ENCODE data around the gene PDK4. TPM values are rescaled to one million over a fixed set of nuclear protein-coding genes. Genes with fewer than 3 reads are reported as not detected.
"Not testable (repeated sequence)": the region's sequence is repeated elsewhere in the genome, so short reads cannot be mapped to it uniquely, and the experiment has no call there.

Gene PDK4
- total RNA-seq, 1 donor from 2014 or later, result not detected

DNA sequence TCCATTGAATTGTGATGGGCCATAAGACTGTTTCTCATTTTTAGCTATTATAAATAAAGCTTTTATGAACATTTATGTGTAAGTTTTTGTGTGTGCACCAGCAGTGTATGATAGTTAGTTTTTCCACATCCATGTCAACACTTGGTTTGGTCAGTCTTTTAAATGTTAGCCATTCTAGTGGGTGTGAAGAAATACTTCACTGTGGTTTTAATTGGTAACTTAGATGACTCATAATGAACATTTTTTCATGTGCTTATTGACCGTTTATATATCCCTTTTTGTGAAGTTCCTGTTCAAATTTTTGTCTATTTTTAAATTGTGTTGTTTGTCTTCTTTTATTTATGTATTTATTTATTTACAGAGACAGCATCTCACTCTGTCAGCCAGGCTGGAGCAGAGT lies 23.6 kb upstream of the PDK4 start:
- H3K27me3 Mint-ChIP-seq (ENCODE audit: insufficient read depth), result no peaks in the 10 kb centered on the region
- intact Hi-C loops (cut with micrococcal nuclease), result no loop called here
- H3K36me3 Mint-ChIP-seq (ENCODE audit: low read depth), result no peaks in the 10 kb centered on the region
- no peak overlapping the region for H3K27ac Mint-ChIP-seq
- peaks cover 3% of the 10 kb centered on the region for H3K9me3 Mint-ChIP-seq
- DNase-seq (ENCODE audit: low spot score), result no peak
- no peak overlapping the region for H3K4me3 Mint-ChIP-seq
- H3K4me1 Mint-ChIP-seq (ENCODE audit: low read depth), result no peaks in the 10 kb centered on the region

- H3K4me3 Mint-ChIP-seq, result no peak overlapping the region
- no peak for DNase-seq (ENCODE audit: low spot score)
- H3K27me3 Mint-ChIP-seq (ENCODE audit: insufficient read depth), result no peaks in the 10 kb centered on the region
- H3K36me3 Mint-ChIP-seq (ENCODE audit: low read depth), result no peaks in the 10 kb centered on the region
- H3K9me3 Mint-ChIP-seq, result peaks cover 3% of the 10 kb centered on the region
- no peaks in the 10 kb centered on the region for H3K4me1 Mint-ChIP-seq (ENCODE audit: low read depth)
- intact Hi-C loops (cut with micrococcal nuclease), result no loop called here
- H3K27ac Mint-ChIP-seq, result no peak overlapping the region
These were observed 23.2 kb upstream of the PDK4 start for GRCh38 chr7:95619517-95619916.

- H3K27ac Mint-ChIP-seq, result no peak overlapping the region
- H3K36me3 Mint-ChIP-seq (ENCODE audit: low read depth), result no peaks in the 10 kb centered on the region
- intact Hi-C loops (cut with micrococcal nuclease), result no loop called here
- peaks cover 3% of the 10 kb centered on the region for H3K9me3 Mint-ChIP-seq
- no peaks in the 10 kb centered on the region for H3K4me1 Mint-ChIP-seq (ENCODE audit: low read depth)
- H3K27me3 Mint-ChIP-seq (ENCODE audit: insufficient read depth), result peaks cover 5% of the 10 kb centered on the region
- no peak for DNase-seq (ENCODE audit: low spot score)
- no peak overlapping the region for H3K4me3 Mint-ChIP-seq
These were observed 18.2 kb upstream of the PDK4 start for GRCh38 chr7:95614442-95614940.

GRCh38 chr7:95611224-95611623 lies 14.9 kb upstream of the PDK4 start:
- H3K4me1 Mint-ChIP-seq (ENCODE audit: low read depth), result no peaks in the 10 kb centered on the region
- DNase-seq (ENCODE audit: low spot score), result no peak

DNA sequence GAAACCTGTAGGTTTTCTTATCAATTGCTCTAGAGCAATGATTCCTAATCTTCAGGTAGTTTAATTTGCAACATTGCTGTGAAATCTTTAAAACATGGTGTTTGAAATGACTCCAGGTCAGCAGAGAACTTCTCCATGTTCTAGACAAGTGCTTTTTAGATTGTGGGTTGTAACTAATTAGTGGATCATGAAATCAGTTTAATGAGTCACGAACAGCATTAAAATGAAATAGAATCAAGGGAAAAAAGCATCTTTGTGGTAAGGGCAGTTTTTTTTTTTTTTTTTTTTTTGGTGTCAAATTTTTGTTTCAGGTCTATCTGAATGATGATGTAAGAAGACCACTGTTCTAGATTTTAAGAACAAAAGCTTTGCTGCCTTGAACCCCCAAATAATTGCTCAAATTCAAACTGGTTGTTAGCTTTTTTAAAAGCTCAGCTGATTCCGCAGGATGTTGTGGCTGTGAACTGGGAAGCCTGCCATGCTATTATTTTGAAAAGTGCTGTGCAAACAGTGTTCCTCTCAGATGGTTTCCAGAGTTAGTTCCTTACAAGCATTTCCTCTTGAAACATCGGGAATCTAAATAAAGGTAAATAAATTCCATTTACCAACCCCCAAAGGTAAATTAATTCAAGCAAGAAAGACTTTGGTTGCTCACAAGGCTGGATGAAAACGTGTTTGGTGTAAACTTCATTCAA lies 13.1 kb upstream of the PDK4 start:
- no peaks in the 10 kb centered on the region for H3K9me3 Mint-ChIP-seq
- no peaks in the 10 kb centered on the region for H3K4me1 Mint-ChIP-seq (ENCODE audit: low read depth)
- H3K27me3 Mint-ChIP-seq (ENCODE audit: insufficient read depth), result peaks cover 5% of the 10 kb centered on the region
- no peak overlapping the region for H3K27ac Mint-ChIP-seq
- H3K36me3 Mint-ChIP-seq (ENCODE audit: low read depth), result no peaks in the 10 kb centered on the region
- intact Hi-C loops (cut with micrococcal nuclease), result no loop called here
- no peak overlapping the region for H3K4me3 Mint-ChIP-seq
- DNase-seq (ENCODE audit: low spot score), result no peak

More at GRCh38 chr7:95611224-95611623, 14.9 kb upstream of the PDK4 start:
- Mint-ChIP-seq H3K27ac (no peak overlapping the region), H3K36me3 (ENCODE audit: low read depth) (no peaks in the 10 kb centered on the region), H3K4me3 (no peak overlapping the region), H3K9me3 (peaks cover 3% of the 10 kb centered on the region), H3K27me3 (ENCODE audit: insufficient read depth) (peaks cover 5% of the 10 kb centered on the region)
- intact Hi-C loops (cut with micrococcal nuclease), result no loop called here

DNA sequence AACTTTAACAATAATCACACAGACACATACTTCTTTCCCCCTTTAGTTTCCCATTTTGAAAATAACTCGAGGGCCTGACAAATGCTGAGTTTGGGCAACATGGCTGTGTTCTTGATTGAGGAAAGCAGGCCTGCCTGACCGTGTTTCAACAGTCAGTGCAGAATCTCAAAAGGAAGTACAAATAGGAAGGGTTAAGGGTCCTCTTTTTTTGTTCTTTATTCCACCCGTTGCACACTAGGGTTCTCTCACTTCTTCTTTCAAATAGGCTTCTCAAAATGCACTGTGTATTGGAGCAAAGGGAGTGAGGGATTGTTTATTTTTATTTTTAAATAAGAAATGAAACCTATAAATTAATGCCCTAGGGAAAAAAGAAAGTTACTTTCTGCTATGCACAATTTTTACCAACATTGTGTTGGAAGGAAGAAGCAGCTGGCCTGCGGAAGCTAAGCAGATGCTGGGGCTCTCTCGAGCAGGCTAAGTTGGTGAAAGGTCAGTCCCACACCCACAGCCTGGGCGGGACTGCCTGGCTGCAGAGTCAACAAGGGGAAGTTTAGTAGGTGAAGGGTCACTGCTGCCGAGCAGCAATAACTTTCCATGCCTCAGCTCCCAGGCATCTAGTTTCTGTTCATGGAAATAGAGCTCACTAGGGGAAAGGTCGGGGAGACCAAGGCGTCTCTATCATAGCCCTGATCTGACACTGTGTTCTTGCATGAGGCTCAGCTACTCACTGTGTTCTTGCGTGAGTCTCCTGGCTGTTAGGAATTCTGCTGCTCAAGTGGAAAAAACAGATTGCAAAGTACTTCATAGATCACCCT lies 12.2 kb upstream of the PDK4 start:
- no peaks in the 10 kb centered on the region for H3K36me3 Mint-ChIP-seq (ENCODE audit: low read depth)
- H3K4me3 Mint-ChIP-seq, result no peak overlapping the region
- no peak for DNase-seq (ENCODE audit: low spot score)
- intact Hi-C loops (cut with micrococcal nuclease), result no loop called here
- H3K27me3 Mint-ChIP-seq (ENCODE audit: insufficient read depth), result peaks cover 5% of the 10 kb centered on the region
- H3K4me1 Mint-ChIP-seq (ENCODE audit: low read depth), result no peaks in the 10 kb centered on the region
- H3K9me3 Mint-ChIP-seq, result no peaks in the 10 kb centered on the region
- H3K27ac Mint-ChIP-seq, result no peak overlapping the region

DNA sequence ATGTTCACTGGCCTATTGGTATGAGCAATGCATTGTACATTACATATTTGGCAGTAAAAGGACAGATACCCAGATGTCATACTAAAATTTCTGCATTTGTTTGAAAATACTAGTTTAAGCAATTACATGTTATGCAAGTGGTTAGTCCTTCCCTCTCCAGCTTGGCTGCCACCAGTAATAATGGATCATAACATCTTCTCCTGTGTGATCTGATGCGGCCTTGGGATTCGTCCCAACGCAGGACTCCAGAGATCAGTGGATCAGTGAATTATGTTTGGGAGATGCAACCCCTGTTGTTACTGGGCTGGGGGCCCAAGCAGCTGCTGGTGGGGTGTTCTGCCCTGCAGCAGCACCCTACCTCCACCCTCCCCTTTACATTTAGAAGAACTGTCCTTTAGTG lies 11.2 kb upstream of the PDK4 start:
- intact Hi-C loops (cut with micrococcal nuclease), result no loop called here
- no peak overlapping the region for H3K27ac Mint-ChIP-seq
- H3K4me3 Mint-ChIP-seq, result no peak overlapping the region
- no peaks in the 10 kb centered on the region for H3K9me3 Mint-ChIP-seq
- H3K36me3 Mint-ChIP-seq (ENCODE audit: low read depth), result no peaks in the 10 kb centered on the region
- peaks cover 5% of the 10 kb centered on the region for H3K27me3 Mint-ChIP-seq (ENCODE audit: insufficient read depth)
- H3K4me1 Mint-ChIP-seq (ENCODE audit: low read depth), result no peaks in the 10 kb centered on the region
- no peak for DNase-seq (ENCODE audit: low spot score)

DNA sequence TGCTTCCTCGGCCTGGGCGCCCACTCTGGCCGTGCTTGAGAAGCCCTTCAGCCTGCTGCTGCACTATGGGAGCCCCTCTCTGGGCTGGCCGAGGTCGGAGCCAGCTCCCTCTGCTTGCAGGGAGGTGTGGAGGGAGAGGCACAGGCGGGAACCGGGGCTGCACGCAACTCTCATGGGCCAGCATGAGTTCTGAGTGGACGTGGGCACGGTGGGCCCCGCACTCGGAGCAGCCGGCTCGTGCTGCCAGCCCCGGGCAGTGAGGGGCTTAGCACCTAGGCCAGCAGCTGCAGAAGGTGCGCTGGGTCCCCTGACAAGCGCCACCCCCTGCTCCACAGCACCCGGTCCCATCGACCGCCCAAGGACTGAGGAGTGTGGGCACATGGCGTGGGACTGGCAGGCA lies 9.0 kb upstream of the PDK4 start:
- no peak overlapping the region for H3K27ac Mint-ChIP-seq
- H3K4me3 Mint-ChIP-seq, result no peak overlapping the region
- peaks cover 4% of the 10 kb centered on the region for H3K27me3 Mint-ChIP-seq (ENCODE audit: insufficient read depth)
- H3K36me3 Mint-ChIP-seq (ENCODE audit: low read depth), result no peaks in the 10 kb centered on the region
- intact Hi-C loops (cut with micrococcal nuclease), result no loop called here
- H3K4me1 Mint-ChIP-seq (ENCODE audit: low read depth), result no peaks in the 10 kb centered on the region
- DNase-seq (ENCODE audit: low spot score), result no peak
- no peaks in the 10 kb centered on the region for H3K9me3 Mint-ChIP-seq

- intact Hi-C loops (cut with micrococcal nuclease); H3K4me1 Mint-ChIP-seq (ENCODE audit: low read depth); H3K36me3 Mint-ChIP-seq (ENCODE audit: low read depth); H3K4me3 Mint-ChIP-seq; DNase-seq (ENCODE audit: low spot score); H3K27ac Mint-ChIP-seq; H3K27me3 Mint-ChIP-seq (ENCODE audit: insufficient read depth); H3K9me3 Mint-ChIP-seq: not testable (repeated sequence)
These were observed 8.5 kb upstream of the PDK4 start for GRCh38 chr7:95604811-95605210.

DNA sequence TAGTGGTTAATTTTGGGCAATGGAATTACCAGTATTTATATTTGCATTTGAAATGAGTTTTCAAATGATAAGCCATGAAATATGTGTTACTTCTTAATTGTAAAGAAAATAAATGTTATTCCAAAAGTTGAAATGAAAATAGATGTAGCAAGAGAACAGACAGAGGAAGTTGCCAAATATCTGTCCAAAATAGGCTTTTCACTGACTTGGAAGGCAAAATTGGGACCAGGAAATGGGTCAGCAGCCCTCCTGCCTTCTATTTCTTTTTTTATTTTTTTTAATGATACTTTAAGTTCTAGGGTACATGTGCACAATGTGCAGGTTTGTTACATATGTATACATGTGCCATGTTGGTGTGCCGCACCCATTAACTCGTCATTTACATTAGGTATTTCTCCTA lies 8.1 kb upstream of the PDK4 start:
- H3K9me3 Mint-ChIP-seq; intact Hi-C loops (cut with micrococcal nuclease): not testable (repeated sequence)

DNA sequence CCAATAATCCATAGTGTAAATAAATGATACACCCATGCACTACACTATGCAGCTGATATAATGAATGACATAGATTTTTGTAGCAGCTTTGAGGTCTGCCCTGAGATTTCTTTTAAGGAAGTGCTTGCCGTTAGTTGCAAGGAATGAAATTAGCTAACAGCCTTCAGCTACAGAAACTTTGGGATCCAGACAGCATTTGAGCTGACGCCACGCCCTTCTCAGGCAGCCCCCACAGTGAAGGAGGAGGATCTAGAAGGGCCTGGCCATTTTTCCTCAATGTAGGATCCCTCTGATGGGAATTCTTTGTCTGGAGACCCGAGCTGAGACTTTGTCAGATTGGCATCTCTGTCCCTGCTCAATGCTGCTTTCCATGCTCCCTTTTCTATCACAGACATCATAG lies 6.1 kb upstream of the PDK4 start:
- intact Hi-C loops (cut with micrococcal nuclease), result no loop called here
- H3K27ac Mint-ChIP-seq, result no peak overlapping the region
- no peaks in the 10 kb centered on the region for H3K4me1 Mint-ChIP-seq (ENCODE audit: low read depth)
- H3K4me3 Mint-ChIP-seq, result no peak overlapping the region
- DNase-seq (ENCODE audit: low spot score), result no peak
- peaks cover 6% of the 10 kb centered on the region for H3K27me3 Mint-ChIP-seq (ENCODE audit: insufficient read depth)
- no peaks in the 10 kb centered on the region for H3K9me3 Mint-ChIP-seq
- H3K36me3 Mint-ChIP-seq (ENCODE audit: low read depth), result no peaks in the 10 kb centered on the region

More for the DNA sequence above, 8.1 kb upstream of the PDK4 start:
- not testable (repeated sequence) for H3K4me3 Mint-ChIP-seq; H3K27me3 Mint-ChIP-seq (ENCODE audit: insufficient read depth); DNase-seq (ENCODE audit: low spot score); H3K4me1 Mint-ChIP-seq (ENCODE audit: low read depth); H3K36me3 Mint-ChIP-seq (ENCODE audit: low read depth); H3K27ac Mint-ChIP-seq

DNA sequence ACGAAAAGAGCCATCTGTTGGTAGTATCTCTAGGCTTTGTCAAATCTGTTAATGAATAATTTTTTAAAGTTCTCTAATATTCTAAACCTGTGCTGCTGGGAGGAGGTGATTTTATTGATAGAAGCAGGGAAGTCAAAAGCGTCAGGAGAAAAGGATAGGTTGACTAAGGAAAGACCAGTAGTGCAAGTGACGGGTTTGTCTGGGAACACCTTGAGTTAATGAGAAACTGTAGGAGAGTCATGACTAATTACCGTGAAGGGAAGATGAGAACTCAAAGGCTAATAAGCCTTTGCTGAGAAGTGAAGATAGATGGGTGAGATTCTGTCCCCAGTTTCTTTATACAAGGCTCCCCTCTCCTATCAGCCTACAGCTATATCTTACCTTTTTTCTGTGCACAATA lies 5.0 kb upstream of the PDK4 start:
- no peak overlapping the region for H3K4me3 Mint-ChIP-seq
- DNase-seq (ENCODE audit: low spot score), result no peak
- H3K27me3 Mint-ChIP-seq (ENCODE audit: insufficient read depth), result peaks cover 10% of the 10 kb centered on the region
- H3K4me1 Mint-ChIP-seq (ENCODE audit: low read depth), result no peaks in the 10 kb centered on the region
- intact Hi-C loops (cut with micrococcal nuclease), result no loop called here
- H3K27ac Mint-ChIP-seq, result no peak overlapping the region
- H3K9me3 Mint-ChIP-seq, result no peaks in the 10 kb centered on the region
- H3K36me3 Mint-ChIP-seq (ENCODE audit: low read depth), result no peaks in the 10 kb centered on the region

- H3K36me3 Mint-ChIP-seq (ENCODE audit: low read depth), result no peaks in the 10 kb centered on the region
- intact Hi-C loops (cut with micrococcal nuclease), result no loop called here
- no peaks in the 10 kb centered on the region for H3K4me1 Mint-ChIP-seq (ENCODE audit: low read depth)
- no peak overlapping the region for H3K27ac Mint-ChIP-seq
- peaks cover 23% of the 10 kb centered on the region for H3K27me3 Mint-ChIP-seq (ENCODE audit: insufficient read depth)
- H3K9me3 Mint-ChIP-seq, result no peaks in the 10 kb centered on the region
- no peak overlapping the region for H3K4me3 Mint-ChIP-seq
- DNase-seq (ENCODE audit: low spot score), result no peak
These were observed 2.8 kb upstream of the PDK4 start for GRCh38 chr7:95599069-95599468.

Data from activated T-helper 1 cell treated with anti-CD3 and anti-CD28 coated beads, Interleukin-12 subunit alpha, Interleukin-12 subunit beta, Interleukin-2, Interleukin-4 antibody, amounts not matched to agents 30 ng/mL and 10 ng/mL and 1 ng/mL, durations not matched to agents 14 hours and 24 hours and 36 hours (primary cell).